DOHH2 (cell line): ENCODE results near the gene TRMT44.

ENCODE experiments used
- H3F3A ChIP-seq: fragments of 200-600 bp; sonication (generic), shearing (Covaris generic); 2 replicates; pipeline ENCODE4 v1.6.0; 2016; ENCODE audit warnings: antibody characterized with exemption, mild to moderate bottlenecking; ENCODE audit not compliant: control insufficient read depth, insufficient read depth
- H3K27ac ChIP-seq: fragments of 200-600 bp; sonication (generic); 2 replicates; pipeline ENCODE4 v1.5.1; 2014; ENCODE audit warnings: low read depth, mild to moderate bottlenecking, low read length, moderate library complexity
- H3K27me3 ChIP-seq: fragments of 200-600 bp; sonication (generic); 2 replicates; pipeline ENCODE4 v1.6.1; 2014; ENCODE audit warnings: mild to moderate bottlenecking, low read length, mixed read lengths; ENCODE audit not compliant: control insufficient read depth
- H3K36me3 ChIP-seq: fragments of 200-600 bp; sonication (generic); 2 replicates; pipeline ENCODE4 v1.6.1; 2014; ENCODE audit warnings: mild to moderate bottlenecking, low read length, moderate library complexity, mixed read lengths; ENCODE audit not compliant: control insufficient read depth
- H3K4me1 ChIP-seq: fragments of 200-600 bp; sonication (generic); 2 replicates; pipeline ENCODE4 v1.6.1; 2014; ENCODE audit warnings: mild to moderate bottlenecking, low read length, mixed read lengths; ENCODE audit not compliant: control insufficient read depth
- H3K4me2 ChIP-seq: fragments of 200-600 bp; sonication (generic); 2 replicates; pipeline ENCODE4 v1.6.0; 2014; ENCODE audit warnings: mild to moderate bottlenecking, low read length, moderate library complexity
- H3K4me3 ChIP-seq: fragments of 200-600 bp; sonication (generic); 2 replicates; pipeline ENCODE4 v1.5.1; 2014; ENCODE audit warnings: mild to moderate bottlenecking, low read length, mixed read lengths
- H3K79me2 ChIP-seq: fragments of 200-600 bp; sonication (generic); 2 replicates; pipeline ENCODE4 v1.6.1; 2014; ENCODE audit warnings: mild to moderate bottlenecking, low read length, mixed read lengths; ENCODE audit not compliant: control insufficient read depth
- H3K9me2 ChIP-seq: fragments of 200-600 bp; sonication (generic); replicated peaks from 2 replicates; pipeline ENCODE4 v1.6.1; 2014; ENCODE audit warnings: mild to moderate bottlenecking, low read length, mixed read lengths; ENCODE audit not compliant: control insufficient read depth
- H3K9me3 ChIP-seq: fragments of 200-600 bp; sonication (generic); 2 replicates; pipeline ENCODE4 v1.6.1; 2014; ENCODE audit warnings: antibody characterized with exemption, low read length, mixed read lengths; ENCODE audit not compliant: control insufficient read depth, insufficient read depth
- H4K20me1 ChIP-seq: fragments of 200-600 bp; sonication (generic); 2 replicates; pipeline ENCODE4 v1.6.0; 2014; ENCODE audit warnings: low read depth, mild to moderate bottlenecking, antibody characterized with exemption, low read length, moderate library complexity; ENCODE audit not compliant: control insufficient read depth, insufficient read depth
- CTCF ChIP-seq: fragments of 200-600 bp; sonication (generic); IDR thresholded peaks from one replicate; pipeline ENCODE4 v1.5.1; 2014; ENCODE audit warnings: antibody characterized with exemption, mild to moderate bottlenecking, low read depth, low read length; ENCODE audit not compliant: poor library complexity, severe bottlenecking
- EZH2phosphoT487 ChIP-seq: fragments of 200-600 bp; sonication (generic); IDR thresholded peaks from 2 replicates; pipeline ENCODE4 v1.6.1; 2017; ENCODE audit warnings: borderline replicate concordance, mild to moderate bottlenecking, antibody characterized with exemption, low read length, moderate library complexity, mixed read lengths

The TRMT44 gene

GRCh38 chr4:8441499-8442091, 1.0 kb downstream of the TRMT44 start:
- Histone ChIP-seq H3K9me2 (no peaks in the 10 kb centered on the region), H3K27ac (no peak overlapping the region), H3K4me2 (peak overlapping the region; percentile 96), H4K20me1 (peaks cover 13% of the 10 kb centered on the region; the same call in 1 of the 2 replicates), H3K36me3 (peaks cover 22% of the 10 kb centered on the region), H3F3A (no peaks in the 10 kb centered on the region), H3K4me1 (peaks cover 42% of the 10 kb centered on the region), H3K27me3 (no peaks in the 10 kb centered on the region), H3K79me2 (peaks cover 96% of the 10 kb centered on the region), H3K4me3 (peak overlapping the region; percentile 93), H3K9me3 (no peaks in the 10 kb centered on the region)
- no peak for TF ChIP-seq EZH2phosphoT487
- no peak for TF ChIP-seq CTCF

- Histone ChIP-seq H3K9me2 (no peaks in the 10 kb centered on the region), H3F3A (no peaks in the 10 kb centered on the region), H3K4me3 (peak overlapping the region; percentile 93), H3K27me3 (no peaks in the 10 kb centered on the region), H3K9me3 (no peaks in the 10 kb centered on the region), H3K27ac (no peak overlapping the region), H3K4me1 (peaks cover 36% of the 10 kb centered on the region), H3K36me3 (peaks cover 20% of the 10 kb centered on the region), H3K4me2 (peak overlapping the region; percentile 96), H4K20me1 (peaks cover 13% of the 10 kb centered on the region; the same call in 1 of the 2 replicates), H3K79me2 (peaks cover 90% of the 10 kb centered on the region)
- TF ChIP-seq CTCF, result no peak
- TF ChIP-seq EZH2phosphoT487, result no peak
Observed at GRCh38 chr4:8442596-8443358, 2.2 kb downstream of the TRMT44 start.

DNA sequence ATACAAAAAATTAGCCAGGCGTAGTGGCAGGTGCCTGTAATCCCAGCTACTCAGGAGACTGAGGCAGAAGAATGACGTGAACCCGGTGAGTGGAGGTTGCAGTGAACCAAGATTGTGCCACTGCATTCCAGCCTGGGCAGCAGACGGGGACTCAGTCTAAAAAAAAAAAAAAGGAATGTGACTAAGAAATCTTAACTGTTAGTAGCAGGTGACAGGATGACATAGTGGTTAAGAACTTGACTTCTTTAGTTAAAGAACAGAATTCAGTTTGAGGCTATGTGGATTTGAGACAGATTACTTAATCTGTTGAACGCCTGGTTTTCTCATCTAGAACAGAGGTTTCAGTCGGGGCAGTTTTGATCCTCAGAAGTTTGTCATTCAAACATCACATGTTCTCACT, 3.2 kb downstream of the TRMT44 start:
- Histone ChIP-seq H3K79me2 (peaks cover 84% of the 10 kb centered on the region), H3K36me3 (peaks cover 24% of the 10 kb centered on the region), H3K27me3 (no peaks in the 10 kb centered on the region), H4K20me1 (peaks cover 13% of the 10 kb centered on the region; the same call in 1 of the 2 replicates), H3K4me3 (no peak overlapping the region), H3K27ac (no peak overlapping the region), H3K4me1 (peaks cover 33% of the 10 kb centered on the region), H3K9me3 (no peaks in the 10 kb centered on the region), H3K9me2 (no peaks in the 10 kb centered on the region), H3F3A (no peaks in the 10 kb centered on the region), H3K4me2 (0 out of 2 replicates have a peak overlapping the region, but pooled peaks have one; percentile 96)
- TF ChIP-seq EZH2phosphoT487 (no peak), CTCF (no peak)
